Upper lobe of right lung (tissue), 1 donor: ENCODE results near the gene POLR2J. TPM values are rescaled to one million over a fixed set of nuclear protein-coding genes. Genes with fewer than 3 reads are reported as not detected.
A peak's percentile ranks its signal among the peaks of the same experiment; 100 is the strongest.

Experiments
- ATAC-seq: fragments of 200-7000 bp; cut with Tn5 transposase; one replicate; pipeline ENCODE4 v1.9.1; 2020; ENCODE audit warnings: mild to moderate bottlenecking, moderate library complexity
- DNase-seq: peaks from one replicate; pipeline ENCODE4 v3.0.0-alpha.2; 2020
- H3K27ac ChIP-seq: fragments of 200-600 bp; one replicate; pipeline ENCODE4 v1.8.0; 2022
- H3K27me3 ChIP-seq: fragments of 200-600 bp; one replicate; pipeline ENCODE4 v1.8.0; 2022; ENCODE audit warnings: mild to moderate bottlenecking
- H3K36me3 ChIP-seq: fragments of 200-600 bp; one replicate; pipeline ENCODE4 v1.8.0; 2022
- H3K4me1 ChIP-seq: fragments of 200-600 bp; one replicate; pipeline ENCODE4 v1.8.0; 2022
- H3K4me3 ChIP-seq: fragments of 200-600 bp; one replicate; pipeline ENCODE4 v1.8.0; 2022; ENCODE audit warnings: mild to moderate bottlenecking
- H3K9me3 ChIP-seq: fragments of 200-600 bp; one replicate; pipeline ENCODE4 v1.8.0; 2022
- CTCF ChIP-seq: fragments of 200-600 bp; IDR thresholded peaks from one replicate; pipeline ENCODE4 v1.8.0; 2022; ENCODE audit warnings: antibody characterized with exemption
- intact Hi-C: fragments of 100-400 bp; cut with DNase I; formaldehyde crosslinking; loops from one replicate; pipeline ENCODE4 v1.11.0; 2022
- microRNA-seq: library from miRNA; unstranded; fragments of <30 nt; microRNA quantifications from one replicate; pipeline ENCODE4 v1.2.0, GENCODE V29; 2020; ENCODE audit warnings: borderline microRNAs expressed
- total RNA-seq: library from RNA; stranded (reverse); fragmentation: NEBNext Ultra II Directional; extraction: Animal tissue kit (Norgen Biotek cat#: 25700); gene quantifications from one replicate; pipeline ENCODE4 v1.2.1, GENCODE V29; 2021
- donor health status: DM: no; HTN: yes; CAD: no; lungs with severe emphysema.

POLR2J gene
- total RNA-seq, 1 donor from 2014 or later = 35.0 TPM

DNA sequence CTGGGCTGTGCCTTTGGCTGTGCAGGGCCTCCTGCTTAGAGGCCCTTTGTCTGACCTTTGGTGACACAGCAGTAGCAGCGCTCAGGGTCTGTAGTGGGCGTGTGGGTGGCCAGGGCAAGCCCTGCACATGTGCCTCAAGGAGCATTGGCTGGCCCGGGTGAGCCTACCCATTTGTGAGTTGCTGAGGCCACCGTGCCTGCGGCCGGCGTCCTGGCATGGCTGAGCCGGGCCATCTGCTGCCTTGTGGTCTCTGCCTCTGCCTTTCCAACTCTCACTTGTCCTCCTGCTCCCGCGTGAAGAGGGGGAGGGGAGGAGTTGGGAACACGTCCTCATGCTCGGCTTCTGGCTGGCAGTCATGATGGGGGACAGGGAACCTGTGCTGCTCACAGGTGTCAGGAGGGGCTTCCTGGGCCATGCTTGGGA lies 54.6 kb downstream of the POLR2J start:
- no peaks in the 10 kb centered on the region for H3K27me3 ChIP-seq
- no peak for TF ChIP-seq CTCF
- DNase-seq (no peak), ATAC-seq (no peak)
- H3K36me3 ChIP-seq = peaks cover 24% of the 10 kb centered on the region
- no peaks in the 10 kb centered on the region for H3K9me3 ChIP-seq
- no peaks in the 10 kb centered on the region for H3K4me1 ChIP-seq
- no peak overlapping the region for H3K4me3 ChIP-seq
- peak overlapping the region; percentile 6 for H3K27ac ChIP-seq
- intact Hi-C loops = no loop called here

Small RNA genes within 50 kb of the gene (microRNA-seq; reads per million reads assigned to microRNA genes)
- not detected for gene MIR4467
- gene MIR5090 = 0.66 reads per million

Other genes with a start within 250 kb of the POLR2J start
- 13.2 TPM for gene SH2B2, start 192.1 kb downstream of the POLR2J start, total RNA-seq
- gene SPDYE6, start 122.5 kb downstream of the POLR2J start, total RNA-seq = not detected
- gene PRKRIP1, start 82.6 kb downstream of the POLR2J start, total RNA-seq = 21.9 TPM
- 20.0 TPM for gene ORAI2, start 45.3 kb downstream of the POLR2J start, total RNA-seq
- 7.4 TPM for gene ALKBH4, start 14.1 kb downstream of the POLR2J start, total RNA-seq
- gene LRWD1, start 13.9 kb downstream of the POLR2J start, total RNA-seq = 15.7 TPM
- gene RASA4B, start 38.9 kb upstream of the POLR2J start, total RNA-seq = 30.0 TPM
- 19.3 TPM for gene UPK3BL2, start 64.8 kb upstream of the POLR2J start, total RNA-seq
- not detected for gene SPDYE2, start 72.3 kb upstream of the POLR2J start, total RNA-seq
- 36.7 TPM for gene POLR2J3, start 93.7 kb upstream of the POLR2J start, total RNA-seq
- gene RASA4, start 137.8 kb upstream of the POLR2J start, total RNA-seq = 78.8 TPM
- 39.4 TPM for gene UPK3BL1, start 163.9 kb upstream of the POLR2J start, total RNA-seq
- gene SPDYE2B, start 171.4 kb upstream of the POLR2J start, total RNA-seq = not detected
- 14.1 TPM for gene POLR2J2, start 192.7 kb upstream of the POLR2J start, total RNA-seq